Lung (tissue), 12 donors: ENCODE results near the gene ALG3. TPM values are rescaled to one million over a fixed set of nuclear protein-coding genes. Genes with fewer than 3 reads are reported as not detected.

Experiments
- ATAC-seq: fragments of 200-7000 bp; cut with Tn5 transposase; one replicate; pipeline ENCODE4 v1.9.1; 2020; ENCODE audit warnings: moderate number of reproducible peaks; ENCODE audit not compliant: insufficient read depth, low FRiP score
- DNase-seq, 3 donors: peaks; one replicate each; pipeline ENCODE4 v3.0.0-alpha.2; 2013 to 2017
- H3K27ac ChIP-seq, 2 donors: one replicate each; pipeline ENCODE4 v1.5.1; 2013; ENCODE audit warnings: mild to moderate bottlenecking in 2 of 2, moderate library complexity in 2 of 2, control low read depth in 1 of 2, inconsistent platforms in 1 of 2, low read depth in 1 of 2, low read length in 1 of 2
- H3K27me3 ChIP-seq, 3 donors: one replicate each; pipeline ENCODE4 v1.5.1; 2013; ENCODE audit warnings: low read length in 2 of 3; ENCODE audit not compliant: control insufficient read depth in 3 of 3, insufficient read depth in 3 of 3
- H3K36me3 ChIP-seq, 4 donors: one replicate each; pipeline ENCODE4 v1.5.1; 2013; ENCODE audit warnings: low read length in 4 of 4, mild to moderate bottlenecking in 1 of 4, moderate library complexity in 1 of 4; ENCODE audit not compliant: control insufficient read depth in 4 of 4, insufficient read depth in 4 of 4
- H3K4me1 ChIP-seq, 5 donors: one replicate each; pipeline ENCODE4 v1.5.1; 2013; ENCODE audit warnings: low read length in 5 of 5, mild to moderate bottlenecking in 2 of 5, moderate library complexity in 1 of 5; ENCODE audit not compliant: control insufficient read depth in 5 of 5, insufficient read depth in 5 of 5
- H3K4me3 ChIP-seq: one replicate; pipeline ENCODE4 v1.5.1; 2013; ENCODE audit warnings: mild to moderate bottlenecking, control low read depth, moderate library complexity
- H3K9ac ChIP-seq, 2 donors: one replicate each; pipeline ENCODE4 v1.5.1; 2013; ENCODE audit warnings: low read length in 2 of 2, control low read depth in 1 of 2; ENCODE audit not compliant: insufficient read depth in 1 of 2
- H3K9me3 ChIP-seq, 4 donors: one replicate each; pipeline ENCODE4 v1.5.1; 2013; ENCODE audit warnings: low read length in 3 of 4, mild to moderate bottlenecking in 1 of 4, moderate library complexity in 1 of 4; ENCODE audit not compliant: control insufficient read depth in 4 of 4, insufficient read depth in 3 of 4
- CTCF ChIP-seq: IDR thresholded peaks from 2 replicates; pipeline ENCODE4 v1.5.1; 2012; ENCODE audit warnings: mild to moderate bottlenecking; ENCODE audit errors: control extremely low read depth, extremely low read depth
- WGBS, 2 donors: extraction: QIAGEN DNeasy Blood & Tissue Kit; methylation state at CpG; one replicate each; pipeline ENCODE4 v1.1.7; 2013; 5-methylcytosine and 5-hydroxymethylcytosine counted together
- polyA plus RNA-seq, 2 donors: library from polyadenylated mRNA; stranded (reverse); fragments of 200-250 nt; gene quantifications; one replicate each; pipeline ENCODE4 v1.2.1, GENCODE V29; 2013
- total RNA-seq, 2 donors: library from RNA; depleted of rRNA in 1 of 2; stranded (reverse); fragments of >200 nt in 1 of 2; gene quantifications; one replicate each; pipeline ENCODE4 v1.2.1, GENCODE V29; 2014 to 2021
- donor health status: control.
- donor health status: control.
- donor health status: Bipolar disorder and iron deficiency.
- donor health status: healthy.
- donor health status: DM: yes; HTN: yes; CAD: no.

Gene ALG3
- total and polyA plus RNA-seq, 4 donors, result 24.7 to 68.0 (median 43.5) TPM

- WGBS, 2 donors, result 95 to 97% methylated on average over 3 of the region's 3 CpGs
- ATAC-seq (no peak), DNase-seq (no peak)
- H3K4me1 ChIP-seq, result peaks cover 0 to 8% (median 0%) of the 10 kb centered on the region in 5 donors
- no peak overlapping the region for H3K9ac ChIP-seq
- no peak overlapping the region for H3K27ac ChIP-seq
- TF ChIP-seq CTCF, result no peak
- peaks cover 0 to 14% (median 10%) of the 10 kb centered on the region in 3 donors for H3K27me3 ChIP-seq
- no peaks in the 10 kb centered on the region for H3K9me3 ChIP-seq
- no peak overlapping the region for H3K4me3 ChIP-seq
- H3K36me3 ChIP-seq, result peaks cover 0 to 4% (median 0%) of the 10 kb centered on the region in 4 donors
Observed at GRCh38 chr3:184255291-184256039, 6.7 kb upstream of the ALG3 start.

- H3K27ac ChIP-seq, result peak overlapping the region in 1 of 2 donors; percentile 71
- TF ChIP-seq CTCF, result peak; percentile 78
Observed at GRCh38 chr3:184250167-184250828, 1.5 kb upstream of the ALG3 start.

GRCh38 chr3:184249412-184250166, 827 bp upstream of the ALG3 start, which contains the start of gene EEF1AKMT4:
Gene EEF1AKMT4 (plus strand): TSS chr3:184249672. CDS start chr3:184249695, 23 bp downstream.
- H3K27me3 ChIP-seq, result no peaks in the 10 kb centered on the region
- no peaks in the 10 kb centered on the region for H3K9me3 ChIP-seq
- H3K27ac ChIP-seq, result peak within 1 kb of the TSS; percentile 87 to 91
- TF ChIP-seq CTCF, result peak; percentile 17
- WGBS, 2 donors, result 0% methylated on average over 54 of the region's 54 CpGs
- H3K9ac ChIP-seq, result peak within 1 kb of the TSS; percentile 39 to 75
- peaks cover 0 to 13% (median 7%) of the 10 kb centered on the region in 4 donors for H3K36me3 ChIP-seq
- DNase-seq, result peak; percentile 95 to 98 (median 96)
- H3K4me1 ChIP-seq, result peaks cover 0 to 13% (median 3%) of the 10 kb centered on the region in 5 donors
- peak within 1 kb of the TSS; percentile 100 for H3K4me3 ChIP-seq
- peak; percentile 96 for ATAC-seq

More at GRCh38 chr3:184250167-184250828, 1.5 kb upstream of the ALG3 start:
- H3K9ac ChIP-seq, result peak overlapping the region in 1 of 2 donors; percentile 39
- H3K4me1 ChIP-seq, result peaks cover 0 to 13% (median 3%) of the 10 kb centered on the region in 5 donors
- ATAC-seq (peak; percentile 83), DNase-seq (peak; percentile 78 to 81 (median 81))
- no peaks in the 10 kb centered on the region for H3K27me3 ChIP-seq
- H3K4me3 ChIP-seq, result peak overlapping the region; percentile 80
- H3K9me3 ChIP-seq, result no peaks in the 10 kb centered on the region
- peaks cover 0 to 6% (median under 1%) of the 10 kb centered on the region in 4 donors for H3K36me3 ChIP-seq
- 13 to 15% methylated on average over 20 of the region's 20 CpGs for WGBS, 2 donors
